ENCODE data around the gene ZNF564. TPM values are rescaled to one million over a fixed set of nuclear protein-coding genes. Genes with fewer than 3 reads are reported as not detected.
A peak's percentile ranks its signal among the peaks of the same experiment; 100 is the strongest.
"Not testable (repeated sequence)": the region's sequence is repeated elsewhere in the genome, so short reads cannot be mapped to it uniquely, and the experiment has no call there.

The ZNF564 gene
- total and polyA plus RNA-seq, 8 donors: 4.7 to 74.1 (median 6.6) TPM

DNA sequence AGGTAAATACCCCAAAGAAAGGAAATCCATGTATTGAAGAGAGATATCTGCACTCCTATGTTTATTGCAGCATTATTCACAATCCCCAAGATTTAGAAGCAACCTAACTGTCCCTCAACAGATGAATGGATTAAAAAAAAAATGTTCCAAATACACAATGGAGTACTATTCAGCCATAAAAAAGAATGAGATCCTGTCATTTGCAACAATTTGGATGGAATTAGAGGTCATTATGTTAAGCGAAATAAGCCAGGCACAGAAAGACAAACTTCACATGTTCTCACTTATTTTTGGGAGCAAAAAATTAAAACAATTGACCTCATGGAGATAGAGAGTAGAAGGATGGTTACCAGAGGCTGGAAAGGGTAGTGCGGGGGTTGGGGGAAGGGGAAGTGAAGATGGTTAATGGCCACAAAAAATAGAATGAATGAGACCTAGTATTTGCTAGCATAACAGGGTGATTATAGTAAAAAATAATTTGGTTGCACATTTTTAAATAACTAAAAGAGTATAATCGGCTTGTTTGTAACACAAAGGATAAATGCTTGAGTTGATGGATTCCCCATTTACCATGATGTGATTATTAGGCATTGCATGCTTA is 56.9 kb downstream of the ZNF564 start:
- H3K36me3 ChIP-seq: no peaks in the 10 kb centered on the region
- intact Hi-C loops (cut with DNase I; ENCODE audit: low total_unique reads): loop anchor here (10.0 kb wide), 1 partner anchor 50 kb away; no protein-coding TSS in a partner anchor
- H3K27ac ChIP-seq: peak overlapping the region in 4 of 5 donors; percentile 84 to 94 (median 89)
- no peak for DNase-seq
- no peaks in the 10 kb centered on the region for H3K27me3 ChIP-seq
- no peaks in the 10 kb centered on the region for H3K9me3 ChIP-seq
- peaks cover 0 to 22% (median 11%) of the 10 kb centered on the region in 4 donors for H3K4me1 ChIP-seq
- peak overlapping the region in 1 of 4 donors; percentile 53 for H3K4me3 ChIP-seq
- WGBS, 5 donors: 93 to 99% (median 95%) methylated on average over 3 of the region's 3 CpGs
- TF ChIP-seq POLR2AphosphoS5 (IDR thresholded peaks at IDR 0.05) (no peak), POLR2A (IDR thresholded peaks at IDR 0.05) (no peak), EP300 (IDR thresholded peaks at IDR 0.05) (no peak)
- TF ChIP-seq, protein P1, sequence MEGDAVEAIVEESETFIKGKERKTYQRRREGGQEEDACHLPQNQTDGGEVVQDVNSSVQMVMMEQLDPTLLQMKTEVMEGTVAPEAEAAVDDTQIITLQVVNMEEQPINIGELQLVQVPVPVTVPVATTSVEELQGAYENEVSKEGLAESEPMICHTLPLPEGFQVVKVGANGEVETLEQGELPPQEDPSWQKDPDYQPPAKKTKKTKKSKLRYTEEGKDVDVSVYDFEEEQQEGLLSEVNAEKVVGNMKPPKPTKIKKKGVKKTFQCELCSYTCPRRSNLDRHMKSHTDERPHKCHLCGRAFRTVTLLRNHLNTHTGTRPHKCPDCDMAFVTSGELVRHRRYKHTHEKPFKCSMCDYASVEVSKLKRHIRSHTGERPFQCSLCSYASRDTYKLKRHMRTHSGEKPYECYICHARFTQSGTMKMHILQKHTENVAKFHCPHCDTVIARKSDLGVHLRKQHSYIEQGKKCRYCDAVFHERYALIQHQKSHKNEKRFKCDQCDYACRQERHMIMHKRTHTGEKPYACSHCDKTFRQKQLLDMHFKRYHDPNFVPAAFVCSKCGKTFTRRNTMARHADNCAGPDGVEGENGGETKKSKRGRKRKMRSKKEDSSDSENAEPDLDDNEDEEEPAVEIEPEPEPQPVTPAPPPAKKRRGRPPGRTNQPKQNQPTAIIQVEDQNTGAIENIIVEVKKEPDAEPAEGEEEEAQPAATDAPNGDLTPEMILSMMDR (IDR thresholded peaks at IDR 0.05): no peak

- DNase-seq; H3K27ac ChIP-seq; H3K27me3 ChIP-seq; H3K9me3 ChIP-seq; intact Hi-C loops (cut with DNase I; ENCODE audit: low total_unique reads); H3K36me3 ChIP-seq; H3K4me3 ChIP-seq: not testable (repeated sequence)
- peaks cover 0 to 33% (median 29%) of the 10 kb centered on the region in 4 donors for H3K4me1 ChIP-seq
- WGBS, 5 donors: 88 to 100% (median 96%) methylated on average over 1 of the region's 1 CpG
These were observed 65.0 kb downstream of the ZNF564 start for GRCh38 chr19:12486265-12486783.

- Histone ChIP-seq H3K27me3 (no peaks in the 10 kb centered on the region), H3K4me3 (peak overlapping the region in 1 of 4 donors; percentile 92), H3K36me3 (no peaks in the 10 kb centered on the region), H3K9me3 (no peaks in the 10 kb centered on the region), H3K27ac (peak overlapping the region in 1 of 5 donors; percentile 80), H3K4me1 (peaks cover 0 to 35% (median 31%) of the 10 kb centered on the region in 4 donors)
- TF ChIP-seq POLR2A (IDR thresholded peaks at IDR 0.05) (no peak), POLR2AphosphoS5 (IDR thresholded peaks at IDR 0.05) (no peak), EP300 (IDR thresholded peaks at IDR 0.05) (no peak)
- TF ChIP-seq, protein P1 (IDR thresholded peaks at IDR 0.05): no peak
- WGBS, 5 donors: 60 to 93% (median 83%) methylated on average over 3 of the region's 3 CpGs
- no peak for DNase-seq
- intact Hi-C loops (cut with DNase I; ENCODE audit: low total_unique reads): no loop called here
These were observed 65.7 kb downstream of the ZNF564 start for GRCh38 chr19:12485571-12485970.

DNA sequence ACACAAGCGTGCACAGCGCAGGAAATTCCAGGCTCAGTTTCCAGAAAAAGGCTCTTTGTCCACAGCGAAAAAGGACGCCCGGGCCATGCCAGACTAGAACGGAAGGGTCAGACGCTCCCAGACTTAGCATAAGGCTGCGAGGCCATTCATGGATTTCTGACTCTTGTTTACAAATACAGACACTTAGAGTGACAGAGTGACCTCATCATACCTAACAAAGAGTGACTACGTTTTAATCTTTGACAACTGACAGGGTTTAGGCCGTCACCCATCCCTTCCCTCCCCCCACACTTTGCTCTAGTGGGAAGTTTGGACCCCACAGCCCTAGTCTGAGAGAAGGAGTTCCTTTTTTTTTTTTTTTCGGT is 66.2 kb downstream of the ZNF564 start:
- Histone ChIP-seq H3K4me3 (peak overlapping the region; percentile 92 to 96 (median 94)), H3K27ac (peak overlapping the region; percentile 65 to 86 (median 80)), H3K36me3 (no peaks in the 10 kb centered on the region), H3K9me3 (no peaks in the 10 kb centered on the region), H3K4me1 (peaks cover 0 to 37% (median 31%) of the 10 kb centered on the region in 4 donors), H3K27me3 (no peaks in the 10 kb centered on the region)
- intact Hi-C loops (cut with DNase I; ENCODE audit: low total_unique reads): no loop called here
- DNase-seq: no peak
- TF ChIP-seq, protein P1 (IDR thresholded peaks at IDR 0.05): no peak
- TF ChIP-seq POLR2AphosphoS5 (IDR thresholded peaks at IDR 0.05): no peak
- no peak for TF ChIP-seq EP300 (IDR thresholded peaks at IDR 0.05)
- TF ChIP-seq POLR2A (IDR thresholded peaks at IDR 0.05): no peak
- WGBS, 5 donors: 3 to 6% (median 5%) methylated on average over 10 to 11 of the region's 11 CpGs

Measured in stomach (tissue), 9 donors.